ENCODE measurements around the gene SIPA1L3. TPM values are rescaled to one million over a fixed set of nuclear protein-coding genes. Genes with fewer than 3 reads are reported as not detected.

SIPA1L3 gene
- total and polyA plus RNA-seq, 11 donors = 4.7 to 22.9 (median 8.8) TPM

DNA sequence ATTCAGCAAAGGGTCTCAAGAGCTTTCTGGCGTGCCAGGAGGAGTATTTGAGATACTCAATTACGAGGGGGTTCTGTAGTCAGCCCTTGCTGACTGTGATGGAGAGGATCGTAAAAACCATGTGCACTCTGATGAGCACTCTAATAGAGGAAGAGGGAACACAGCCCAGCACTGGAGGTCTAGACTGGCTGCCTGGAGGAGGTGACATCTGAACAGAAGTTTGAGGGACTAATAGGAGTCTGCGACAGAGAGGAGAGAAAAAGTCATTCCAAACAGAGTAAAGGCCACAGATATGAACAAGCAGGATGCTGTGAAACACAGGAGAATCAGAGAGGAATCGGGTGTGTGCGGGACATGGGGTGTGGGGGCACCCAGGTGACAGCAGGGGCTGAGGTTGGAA lies 237.7 kb downstream of the SIPA1L3 start:
- Histone ChIP-seq H3K9me3 (no peaks in the 10 kb centered on the region), H3K27me3 (no peaks in the 10 kb centered on the region), H3K27ac (no peak overlapping the region), H3K4me1 (no peaks in the 10 kb centered on the region), H3K36me3 (peaks cover 0 to 3% (median 0%) of the 10 kb centered on the region in 9 donors), H3K4me3 (no peak overlapping the region)
- DNase-seq (no peak), ATAC-seq (no peak)
- intact Hi-C loops (cut with DNase I) = loop anchor here in 8 of 10 donors (5.0 to 10.0 kb wide), 7 partner anchors 80 to 193 kb away; partner anchors contain the start of genes CATSPERG (in 4 of the 8) and DPF1 (in 2 of the 8)
- TF ChIP-seq, protein P1, sequence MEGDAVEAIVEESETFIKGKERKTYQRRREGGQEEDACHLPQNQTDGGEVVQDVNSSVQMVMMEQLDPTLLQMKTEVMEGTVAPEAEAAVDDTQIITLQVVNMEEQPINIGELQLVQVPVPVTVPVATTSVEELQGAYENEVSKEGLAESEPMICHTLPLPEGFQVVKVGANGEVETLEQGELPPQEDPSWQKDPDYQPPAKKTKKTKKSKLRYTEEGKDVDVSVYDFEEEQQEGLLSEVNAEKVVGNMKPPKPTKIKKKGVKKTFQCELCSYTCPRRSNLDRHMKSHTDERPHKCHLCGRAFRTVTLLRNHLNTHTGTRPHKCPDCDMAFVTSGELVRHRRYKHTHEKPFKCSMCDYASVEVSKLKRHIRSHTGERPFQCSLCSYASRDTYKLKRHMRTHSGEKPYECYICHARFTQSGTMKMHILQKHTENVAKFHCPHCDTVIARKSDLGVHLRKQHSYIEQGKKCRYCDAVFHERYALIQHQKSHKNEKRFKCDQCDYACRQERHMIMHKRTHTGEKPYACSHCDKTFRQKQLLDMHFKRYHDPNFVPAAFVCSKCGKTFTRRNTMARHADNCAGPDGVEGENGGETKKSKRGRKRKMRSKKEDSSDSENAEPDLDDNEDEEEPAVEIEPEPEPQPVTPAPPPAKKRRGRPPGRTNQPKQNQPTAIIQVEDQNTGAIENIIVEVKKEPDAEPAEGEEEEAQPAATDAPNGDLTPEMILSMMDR (IDR thresholded peaks at IDR 0.05) = no peak
- TF ChIP-seq POLR2A (IDR thresholded peaks at IDR 0.05) = no peak
- 95 to 98% (median 97%) methylated on average over 6 of the region's 6 CpGs for WGBS, 4 donors

DNA sequence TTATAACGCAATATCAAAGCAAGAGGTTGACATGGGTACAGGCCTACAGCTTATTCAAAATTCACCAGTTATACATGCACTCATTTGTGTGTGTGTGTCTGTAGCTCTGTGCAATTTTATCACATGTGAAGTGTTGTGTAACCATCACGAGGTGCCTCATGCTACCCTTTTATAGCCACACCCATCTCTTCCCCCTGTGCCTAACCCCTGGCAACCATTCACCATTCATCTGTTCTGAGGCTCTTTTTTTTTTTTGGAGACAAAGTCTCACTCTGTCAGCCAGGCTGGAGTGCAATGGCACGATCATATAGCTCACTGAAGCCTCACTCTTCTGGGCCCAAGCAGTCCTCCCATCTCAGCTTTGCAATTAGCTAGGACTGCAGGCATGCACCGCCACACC lies 238.6 kb downstream of the SIPA1L3 start:
- intact Hi-C loops (cut with DNase I) = loop anchor here in 5 of 10 donors (5.0 to 10.0 kb wide), 5 partner anchors 79 to 189 kb away; partner anchors contain the start of genes CATSPERG (in 3 of the 5) and DPF1 (in 2 of the 5)
- ATAC-seq = peak in 3 of 4 donors; percentile 7 to 57 (median 17)
- TF ChIP-seq, protein P1 (IDR thresholded peaks at IDR 0.05) = no peak
- DNase-seq = no peak
- H3K4me1 ChIP-seq = no peaks in the 10 kb centered on the region
- no peaks in the 10 kb centered on the region for H3K27me3 ChIP-seq
- no peaks in the 10 kb centered on the region for H3K9me3 ChIP-seq
- peaks cover 0 to 3% (median 0%) of the 10 kb centered on the region in 9 donors for H3K36me3 ChIP-seq
- no peak overlapping the region for H3K27ac ChIP-seq
- no peak overlapping the region for H3K4me3 ChIP-seq
- 61 to 71% (median 67%) methylated on average over 4 of the region's 4 CpGs for WGBS, 4 donors

DNA sequence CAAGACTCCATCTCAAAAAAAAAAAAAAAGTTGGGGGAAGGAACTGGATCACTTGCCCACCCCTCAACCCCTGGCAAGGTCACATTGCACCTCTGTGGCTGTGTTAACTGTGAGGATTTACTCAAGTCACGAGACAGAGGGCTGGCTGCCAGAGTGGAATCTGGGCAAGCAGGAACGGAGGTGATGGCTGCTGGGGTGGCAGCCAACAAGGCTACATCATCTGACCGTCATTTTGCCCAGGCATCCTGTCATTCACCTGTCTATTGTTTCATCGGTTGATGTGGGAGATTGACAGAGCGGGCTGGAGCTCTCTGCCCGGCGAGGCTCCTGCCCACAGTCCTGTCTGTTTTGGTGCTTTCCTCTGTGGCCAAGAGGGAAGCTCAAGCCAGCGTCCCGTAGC lies 241.3 kb downstream of the SIPA1L3 start:
- WGBS, 4 donors = 65 to 74% (median 68%) methylated on average over 9 of the region's 9 CpGs
- Histone ChIP-seq H3K27ac (no peak overlapping the region), H3K4me1 (peaks cover 0 to 5% (median 0%) of the 10 kb centered on the region in 12 donors), H3K27me3 (no peaks in the 10 kb centered on the region), H3K9me3 (no peaks in the 10 kb centered on the region), H3K4me3 (no peak overlapping the region), H3K36me3 (peaks cover 0 to 22% (median 7%) of the 10 kb centered on the region in 9 donors)
- DNase-seq (peak in 2 of 5 donors; percentile 57 to 67), ATAC-seq (peak in 3 of 4 donors; percentile 17 to 64 (median 20))
- no peak for TF ChIP-seq POLR2A (IDR thresholded peaks at IDR 0.05)
- TF ChIP-seq, protein P1 (IDR thresholded peaks at IDR 0.05) = no peak
- intact Hi-C loops (cut with DNase I) = loop anchor here in 5 of 10 donors (5.0 to 10.0 kb wide), 5 partner anchors 76 to 186 kb away; partner anchors contain the start of genes CATSPERG (in 3 of the 5) and DPF1 (in 2 of the 5)

DNA sequence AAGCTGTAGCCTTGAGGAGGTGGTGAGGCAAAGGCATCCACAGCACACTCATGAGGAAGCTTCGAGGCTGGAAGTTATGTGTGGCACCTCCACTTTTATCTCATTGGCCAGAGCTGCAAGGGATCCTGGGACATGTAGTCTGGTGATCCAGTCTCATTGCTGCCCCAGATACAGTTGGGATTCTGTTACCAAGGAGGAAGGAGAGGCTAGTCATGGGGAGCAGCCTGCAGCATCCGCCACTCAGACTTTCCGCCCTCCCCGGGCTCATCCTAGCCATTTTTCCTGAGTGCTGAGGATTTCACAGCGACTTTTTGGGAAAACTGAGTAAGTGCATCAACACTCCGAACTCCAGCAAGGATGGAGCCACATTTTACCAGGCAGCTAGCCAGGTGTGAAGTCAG lies 242.7 kb downstream of the SIPA1L3 start:
- Histone ChIP-seq H3K27ac (no peak overlapping the region), H3K4me3 (no peak overlapping the region), H3K27me3 (no peaks in the 10 kb centered on the region), H3K9me3 (no peaks in the 10 kb centered on the region), H3K36me3 (peaks cover 0 to 32% (median 7%) of the 10 kb centered on the region in 9 donors), H3K4me1 (peaks cover 0 to 5% (median 0%) of the 10 kb centered on the region in 12 donors)
- no peak for TF ChIP-seq POLR2A (IDR thresholded peaks at IDR 0.05)
- TF ChIP-seq, protein P1 (IDR thresholded peaks at IDR 0.05) = no peak
- intact Hi-C loops (cut with DNase I) = loop anchor here in 5 of 10 donors (5.0 to 10.0 kb wide), 5 partner anchors 75 to 185 kb away; partner anchors contain the start of genes CATSPERG (in 3 of the 5) and DPF1 (in 2 of the 5)
- WGBS, 4 donors = 81 to 93% (median 85%) methylated on average over 6 of the region's 6 CpGs
- ATAC-seq (no peak), DNase-seq (no peak)

All from heart left ventricle (tissue), 16 donors.